ENCODE results near the gene BUD23.
"Not testable (repeated sequence)": the region's sequence is repeated elsewhere in the genome, so short reads cannot be mapped to it uniquely, and the experiment has no call there.

BUD23 gene

DNA sequence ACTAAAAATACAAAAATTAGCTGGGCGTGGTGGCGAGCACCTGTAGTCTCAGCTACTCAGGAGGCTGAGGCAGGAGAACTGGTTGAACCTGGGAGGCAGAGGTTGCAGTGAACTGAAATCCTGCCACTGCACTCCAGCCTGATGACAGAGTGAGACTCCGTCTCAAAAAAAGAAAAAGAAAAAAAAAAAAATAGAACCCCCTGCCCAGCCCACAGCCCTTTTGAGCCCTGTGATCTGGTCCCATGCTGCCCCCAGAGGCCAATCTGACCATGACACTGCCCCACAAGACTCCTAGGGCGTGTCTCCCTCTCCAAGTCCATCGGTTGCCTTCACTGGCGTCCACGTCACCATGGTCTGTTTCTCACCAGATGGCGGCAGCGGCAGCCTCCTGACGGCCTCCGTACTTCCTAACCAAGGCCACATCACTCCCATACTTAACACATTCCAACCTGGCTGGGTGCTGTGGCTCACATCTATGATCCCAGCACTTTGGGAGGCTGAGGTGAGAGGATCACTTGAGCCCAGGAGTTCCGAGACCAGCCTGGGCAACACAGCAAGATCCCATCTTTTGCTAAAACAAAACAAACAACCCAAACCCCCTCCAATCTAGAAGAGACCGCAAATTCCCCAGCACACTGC is 18.1 kb downstream of the BUD23 start:
- DNase-seq (ENCODE audit: low read depth) = no peak

DNA sequence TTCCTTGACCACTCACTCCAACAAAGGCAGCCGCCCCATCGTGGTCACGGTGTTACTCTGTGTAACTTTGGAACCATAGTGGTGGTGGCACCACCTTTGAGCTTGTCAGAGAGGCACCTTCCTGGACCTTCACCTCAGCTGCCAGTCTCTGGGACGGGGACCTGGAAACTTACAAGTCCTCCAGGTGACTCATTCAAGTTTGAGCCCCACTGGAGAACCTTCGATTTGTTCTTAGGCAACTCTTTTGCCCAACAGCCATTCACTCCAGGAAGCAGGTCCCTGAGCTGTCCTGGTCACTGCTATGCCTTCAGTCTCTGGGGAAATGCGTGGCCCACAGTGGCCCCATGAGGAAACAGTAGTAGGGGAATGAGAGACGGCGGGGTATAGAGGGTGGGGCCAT is 18.8 kb downstream of the BUD23 start:
- DNase-seq (ENCODE audit: low read depth) = no peak

DNA sequence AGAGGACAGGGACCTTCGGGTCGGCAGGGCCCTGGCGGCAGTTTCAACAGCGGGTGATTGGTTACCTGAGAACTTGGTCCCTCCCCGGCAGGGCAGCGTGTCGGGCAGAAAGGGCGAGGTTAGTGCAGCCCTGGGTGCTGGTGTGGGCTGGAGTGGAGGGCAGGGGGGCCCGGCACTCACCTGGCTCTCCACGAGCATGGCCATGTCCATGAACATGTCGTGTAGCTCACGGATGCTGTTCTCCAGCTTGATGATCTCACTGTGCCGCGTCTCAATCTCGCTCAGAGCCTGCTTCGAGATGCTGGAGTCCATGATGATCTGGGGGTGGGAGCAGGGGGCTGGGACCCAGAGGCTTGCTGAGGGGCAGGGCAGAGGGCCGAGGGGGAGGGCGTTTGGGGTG is 19.3 kb downstream of the BUD23 start:
- DNase-seq (ENCODE audit: low read depth) = no peak

DNA sequence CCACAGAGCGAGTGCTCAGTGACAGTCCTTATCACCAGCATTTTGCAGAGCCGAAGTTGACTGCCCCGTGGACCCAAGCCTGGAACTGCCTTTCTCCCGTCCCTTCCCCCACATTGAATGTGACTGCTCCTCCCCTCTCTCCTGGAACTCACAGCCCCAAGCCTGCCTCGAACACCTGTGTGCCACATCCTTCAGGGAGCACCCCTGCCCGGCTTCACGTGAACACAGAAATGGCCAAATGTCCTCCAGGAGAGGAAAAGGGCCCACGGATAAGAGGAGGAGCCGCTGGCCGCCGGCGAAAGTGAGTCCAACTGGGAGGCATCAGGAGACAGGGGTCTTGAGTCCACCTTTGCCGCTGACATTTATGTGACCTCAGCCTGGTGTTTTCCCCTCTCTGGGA is 19.8 kb downstream of the BUD23 start:
- DNase-seq (ENCODE audit: low read depth) = no peak

DNA sequence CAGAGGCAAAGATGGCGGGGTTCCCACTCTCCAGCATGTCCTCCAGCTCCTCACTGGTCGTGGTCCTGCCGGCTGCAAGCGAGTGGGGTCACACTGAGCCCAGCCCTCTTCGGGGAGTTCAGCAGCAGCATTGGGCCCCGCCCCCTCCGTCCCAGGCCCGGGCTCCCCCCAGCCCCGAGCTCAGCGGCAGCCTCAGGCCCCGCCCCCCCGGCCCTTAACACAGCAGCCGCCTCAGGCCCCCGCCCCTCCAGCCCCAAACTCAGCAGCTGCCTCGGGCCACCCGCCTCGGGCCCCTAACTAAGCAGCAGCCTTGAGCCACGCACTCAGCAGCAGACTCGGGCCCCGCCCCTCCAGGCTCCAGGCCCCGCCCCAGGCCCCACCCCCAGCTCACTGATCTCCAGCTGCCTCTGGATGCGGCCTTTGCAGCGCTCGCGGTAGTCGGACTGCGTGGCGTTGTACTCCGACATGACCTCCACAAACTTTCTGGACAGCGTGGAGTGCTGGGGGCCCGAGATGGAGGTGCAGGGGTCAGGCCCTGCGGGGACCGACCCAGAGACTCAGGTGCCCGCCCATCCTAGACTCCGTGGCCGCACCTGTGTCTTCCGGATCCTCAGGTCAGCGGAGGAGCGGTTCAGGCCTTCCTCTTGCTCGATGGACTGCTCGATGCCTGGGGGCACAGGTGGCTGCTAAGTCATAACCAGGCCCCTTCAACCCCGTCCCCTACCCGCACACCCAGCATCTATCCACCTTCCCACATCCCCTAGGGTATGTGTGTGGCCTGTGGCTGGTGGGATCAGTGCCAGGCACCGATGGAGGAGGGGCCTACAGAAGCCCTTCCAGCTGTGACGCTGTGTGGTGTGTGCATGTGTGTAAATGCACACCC is 20.6 kb downstream of the BUD23 start:
- DNase-seq (ENCODE audit: low read depth) = no peak

DNA sequence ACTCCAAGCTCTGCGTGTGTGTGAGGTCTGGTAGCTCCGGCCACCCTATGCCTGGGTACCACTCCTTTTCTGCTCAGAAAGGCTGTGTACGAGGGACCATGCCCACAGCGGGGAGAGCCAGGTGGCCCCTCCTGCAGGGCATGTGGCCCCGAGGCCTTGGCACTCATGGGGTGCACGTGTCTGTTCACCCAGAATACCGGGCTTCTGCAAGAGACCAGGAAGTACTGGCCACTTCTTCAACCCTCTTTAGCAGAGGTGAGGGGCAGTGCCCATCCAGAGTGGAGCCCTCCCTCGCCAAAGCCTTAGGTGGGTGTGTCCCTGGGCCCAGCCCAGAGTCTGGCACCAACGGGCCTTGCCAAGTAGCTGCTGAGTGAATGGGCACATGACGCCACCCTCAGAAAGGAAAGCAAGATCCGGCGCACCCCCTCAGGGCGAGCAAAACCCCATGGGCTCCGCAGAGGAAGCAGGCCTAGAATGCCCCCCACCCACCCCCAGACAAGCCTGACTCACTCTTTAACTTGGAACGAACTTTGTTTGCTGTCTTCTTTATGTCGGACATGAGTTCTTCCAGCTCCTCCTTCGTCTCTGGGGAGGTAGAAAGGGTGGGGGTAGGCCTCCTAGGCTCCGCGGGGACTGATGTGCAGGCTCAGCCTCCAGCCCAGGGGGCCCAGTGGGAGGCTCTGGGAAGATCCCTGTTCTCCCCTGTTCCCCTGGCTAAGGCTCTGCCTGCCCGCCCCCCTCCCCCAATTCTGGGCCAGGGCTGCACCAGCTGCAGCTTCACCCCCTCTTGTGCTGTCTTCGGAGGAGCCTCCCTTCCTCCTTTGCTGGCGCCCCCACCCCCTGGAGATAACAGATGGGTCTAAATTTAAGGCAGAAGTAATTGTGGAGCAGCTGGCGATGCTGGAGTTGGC is 21.5 kb downstream of the BUD23 start:
- no peak for DNase-seq (ENCODE audit: low read depth)

DNA sequence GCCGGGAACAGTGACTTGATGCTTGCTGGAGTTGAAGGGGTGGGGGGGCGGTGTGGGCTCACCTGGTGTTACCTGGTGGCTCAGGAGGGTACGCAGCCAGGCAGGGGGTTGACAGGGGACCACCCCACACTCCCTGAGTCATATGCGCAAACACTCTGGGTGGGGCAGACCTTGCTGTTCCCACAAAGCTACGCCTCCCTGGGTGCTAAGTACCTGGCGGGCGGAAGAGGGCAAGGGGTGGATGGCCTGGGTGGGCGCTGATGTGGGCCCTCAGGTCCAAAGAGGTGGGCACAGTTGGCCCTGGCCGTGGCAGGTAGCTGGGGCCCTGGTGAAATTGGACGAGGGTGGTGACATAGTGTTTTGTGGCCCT is 22.1 kb downstream of the BUD23 start:
- DNase-seq (ENCODE audit: low read depth) = no peak

DNA sequence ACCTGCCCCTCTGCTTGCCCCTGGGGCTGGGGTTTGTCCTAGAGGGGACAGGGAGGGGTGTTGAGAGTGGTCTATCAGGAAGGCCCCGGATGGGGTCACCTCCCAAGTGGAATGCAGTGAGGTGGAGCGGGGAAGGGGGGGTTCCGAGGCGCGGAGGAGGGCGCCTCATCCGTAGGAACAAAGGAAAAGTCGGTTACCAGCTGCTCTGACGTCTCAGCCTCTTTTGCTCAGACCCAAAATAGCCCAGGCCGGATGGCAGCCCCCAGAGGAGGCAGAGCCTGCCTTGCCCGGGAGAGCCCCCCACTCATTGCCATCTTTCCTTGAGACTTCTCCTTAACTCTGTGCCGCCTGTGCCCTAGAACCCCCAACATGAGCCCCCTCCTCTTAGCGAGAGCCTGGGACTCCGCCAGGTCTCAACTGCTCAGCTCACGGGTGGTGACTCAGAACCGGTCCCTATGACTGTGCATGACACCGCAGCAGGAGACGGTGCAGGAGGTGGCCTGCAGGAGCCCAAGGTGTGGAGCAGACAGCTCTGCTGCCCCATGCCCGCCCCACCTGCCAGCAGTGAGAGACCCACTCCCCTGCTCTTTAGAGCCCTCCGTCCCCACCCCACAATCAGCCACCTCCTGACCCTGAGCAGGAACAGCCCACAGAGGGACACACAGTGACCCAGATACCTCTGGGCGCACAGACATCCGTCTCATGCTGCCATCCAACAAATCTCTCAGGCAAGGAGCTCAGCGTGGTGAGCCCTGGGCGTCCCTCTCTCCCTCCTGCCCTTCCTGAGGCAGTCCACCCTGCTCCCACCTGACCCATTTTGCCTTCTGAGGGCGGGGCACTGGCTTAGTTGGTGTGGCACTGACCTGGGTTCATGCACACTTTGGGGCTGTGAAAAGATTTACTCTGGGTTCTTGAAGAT is 23.0 kb downstream of the BUD23 start:
- no peak for DNase-seq (ENCODE audit: low read depth)

DNA sequence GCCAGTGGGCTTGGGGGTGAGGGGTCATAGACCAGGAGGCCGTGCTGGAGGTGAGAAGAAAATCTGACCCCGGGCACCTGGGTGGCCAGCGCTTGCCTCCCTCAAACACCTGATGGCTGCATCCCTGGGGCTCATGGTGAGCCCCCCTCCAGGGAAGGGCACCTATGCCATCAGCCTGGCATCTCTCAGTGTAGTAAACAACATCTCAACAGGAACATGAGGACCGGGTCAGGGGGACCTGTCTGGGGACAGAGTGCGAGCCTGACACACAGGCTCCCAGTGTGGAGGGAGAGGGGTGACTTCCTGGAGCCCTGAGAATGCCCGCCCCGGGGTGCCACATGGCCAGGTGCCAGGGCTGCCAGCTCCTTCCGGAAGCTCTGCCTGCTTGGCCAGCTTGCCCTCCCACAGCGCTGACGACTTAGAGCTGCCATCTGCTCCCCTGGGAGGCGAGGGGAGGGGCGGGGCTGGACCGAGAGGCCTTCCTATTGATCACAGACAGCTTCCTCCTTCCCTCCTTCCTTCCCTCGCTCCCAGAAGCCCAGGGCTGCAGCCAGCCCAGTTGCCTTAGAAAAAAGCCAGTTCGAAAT is 23.7 kb downstream of the BUD23 start:
- no peak for DNase-seq (ENCODE audit: low read depth)

DNA sequence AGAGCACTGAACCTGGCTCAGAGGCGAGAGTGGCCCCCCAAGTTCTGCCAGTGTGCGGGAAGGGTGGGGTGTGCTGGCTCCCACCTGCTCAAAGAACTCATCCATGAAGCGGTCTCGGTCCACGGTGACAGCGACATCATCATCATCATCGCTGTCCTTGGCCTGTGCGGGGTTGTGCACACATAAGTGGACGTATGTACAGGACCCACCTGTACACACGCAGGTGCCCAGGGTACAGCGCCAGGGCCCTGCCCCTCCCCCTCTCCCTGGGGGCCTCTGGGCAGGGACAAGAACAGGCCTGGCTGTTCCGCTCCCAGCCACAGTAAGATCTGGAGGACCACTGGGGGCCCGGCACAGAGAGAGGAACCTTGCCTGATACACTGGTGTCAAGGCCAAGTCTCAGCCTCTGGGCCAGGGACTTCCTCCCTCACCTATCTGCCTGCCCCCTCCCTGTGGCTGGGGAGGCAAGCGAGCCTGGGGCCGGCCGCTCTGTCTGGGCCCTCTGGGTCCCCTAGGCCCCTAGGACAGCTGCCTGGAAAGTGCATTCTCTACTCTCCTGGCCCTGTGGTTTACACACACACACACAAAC is 25.7 kb downstream of the BUD23 start:
- no peak for DNase-seq (ENCODE audit: low read depth)

DNA sequence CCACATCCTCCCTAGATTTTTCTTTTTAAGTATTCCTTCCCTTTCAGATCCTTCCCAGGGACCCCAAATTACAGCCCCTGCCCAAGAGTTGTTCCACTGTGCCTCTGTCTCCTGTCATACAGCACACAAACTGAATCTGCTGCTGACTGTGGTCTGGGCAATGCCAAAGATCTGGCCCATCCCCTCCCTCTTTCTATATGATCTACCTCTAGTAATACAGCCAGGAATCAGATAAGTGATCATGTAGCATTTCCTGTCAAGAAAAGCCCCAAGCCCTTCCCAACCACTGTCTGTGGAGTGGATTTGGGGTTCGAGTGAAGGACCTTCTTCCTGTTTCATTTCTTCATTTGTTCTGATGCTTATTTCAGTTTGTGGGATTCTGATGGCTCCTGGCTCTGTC is 29.4 kb downstream of the BUD23 start:
- DNase-seq (ENCODE audit: low read depth) = no peak

DNA sequence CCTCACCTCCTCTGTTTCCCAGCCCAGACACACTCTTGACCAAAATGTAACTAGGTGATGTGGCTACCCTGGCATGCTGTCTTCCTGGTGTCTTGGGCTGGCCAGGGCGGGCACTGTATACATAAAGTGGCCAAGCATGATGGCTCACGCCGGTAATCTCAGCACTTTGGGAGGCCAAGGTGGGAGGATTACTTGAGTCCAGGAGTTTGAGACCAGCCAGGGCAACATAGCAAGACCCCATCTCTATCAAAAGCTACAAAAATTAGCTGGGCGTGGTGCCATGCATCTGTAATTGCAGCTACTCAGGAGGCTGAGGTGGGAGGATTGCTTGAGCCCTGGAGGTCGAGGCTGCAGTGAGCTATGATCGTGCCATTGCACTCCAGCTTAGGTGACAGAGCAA is 29.9 kb downstream of the BUD23 start:
- DNase-seq (ENCODE audit: low read depth) = not testable (repeated sequence)

DNA sequence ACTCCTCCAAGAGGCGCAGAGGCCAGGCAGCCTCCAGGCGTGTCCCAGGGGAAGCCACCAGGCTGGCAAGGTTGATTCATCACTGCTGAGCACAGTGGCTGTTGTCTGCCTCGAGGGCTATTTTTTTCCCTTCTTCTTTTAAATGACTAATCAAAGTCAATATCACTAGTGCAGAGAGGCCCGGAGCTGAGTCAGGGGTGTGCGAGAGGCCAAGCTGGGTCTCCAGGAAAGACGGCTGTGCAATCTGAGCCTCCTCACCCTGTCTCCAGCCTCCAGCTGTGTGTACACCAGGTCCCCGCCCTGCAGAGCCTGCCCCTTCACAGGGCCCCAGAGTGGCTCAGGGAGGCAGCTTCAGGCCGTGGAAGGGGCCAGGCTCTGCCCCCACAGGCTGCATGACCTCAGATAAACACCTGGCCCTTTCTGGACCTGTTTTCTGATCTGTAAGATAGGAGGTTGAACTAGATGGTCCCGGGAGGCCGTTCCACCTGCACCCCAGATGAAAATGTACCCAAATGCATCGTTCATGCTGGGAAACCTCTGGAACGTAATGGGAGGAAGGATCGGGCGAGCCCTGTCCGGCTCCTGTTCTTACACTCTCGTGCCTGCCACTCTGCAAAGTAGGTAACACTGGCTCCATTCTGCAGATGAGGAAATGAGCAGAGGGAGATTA is 32.4 kb downstream of the BUD23 start:
- DNase-seq (ENCODE audit: low read depth) = no peak

DNA sequence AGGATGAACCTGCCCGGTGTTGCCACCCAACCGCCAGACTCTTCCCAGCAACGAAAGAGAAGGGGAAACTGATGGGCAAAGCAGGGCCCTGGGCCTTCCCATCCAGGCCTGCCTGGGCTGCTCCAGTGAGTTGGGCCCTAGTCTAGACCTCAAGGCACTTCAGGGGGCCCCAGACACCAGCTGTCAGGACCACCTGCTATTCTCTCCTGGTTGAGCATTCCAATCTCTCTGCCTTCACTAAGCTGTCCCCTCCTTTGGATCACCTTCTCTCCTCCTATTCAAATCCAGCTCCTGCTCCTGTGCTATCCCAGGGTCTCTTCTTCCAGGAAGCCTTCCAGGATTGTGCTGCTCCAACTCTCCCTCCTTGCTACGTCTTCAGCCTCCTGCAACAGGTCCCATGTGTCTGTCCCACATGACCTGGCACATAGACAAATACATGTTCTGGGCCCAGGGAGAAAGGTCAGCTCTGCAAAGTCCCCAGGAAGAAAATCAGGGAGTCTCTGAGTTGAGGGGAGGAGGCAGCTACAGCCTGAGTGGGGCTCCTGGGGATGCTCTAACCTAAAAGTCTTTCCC is 33.0 kb downstream of the BUD23 start:
- no peak for DNase-seq (ENCODE audit: low read depth)

DNA sequence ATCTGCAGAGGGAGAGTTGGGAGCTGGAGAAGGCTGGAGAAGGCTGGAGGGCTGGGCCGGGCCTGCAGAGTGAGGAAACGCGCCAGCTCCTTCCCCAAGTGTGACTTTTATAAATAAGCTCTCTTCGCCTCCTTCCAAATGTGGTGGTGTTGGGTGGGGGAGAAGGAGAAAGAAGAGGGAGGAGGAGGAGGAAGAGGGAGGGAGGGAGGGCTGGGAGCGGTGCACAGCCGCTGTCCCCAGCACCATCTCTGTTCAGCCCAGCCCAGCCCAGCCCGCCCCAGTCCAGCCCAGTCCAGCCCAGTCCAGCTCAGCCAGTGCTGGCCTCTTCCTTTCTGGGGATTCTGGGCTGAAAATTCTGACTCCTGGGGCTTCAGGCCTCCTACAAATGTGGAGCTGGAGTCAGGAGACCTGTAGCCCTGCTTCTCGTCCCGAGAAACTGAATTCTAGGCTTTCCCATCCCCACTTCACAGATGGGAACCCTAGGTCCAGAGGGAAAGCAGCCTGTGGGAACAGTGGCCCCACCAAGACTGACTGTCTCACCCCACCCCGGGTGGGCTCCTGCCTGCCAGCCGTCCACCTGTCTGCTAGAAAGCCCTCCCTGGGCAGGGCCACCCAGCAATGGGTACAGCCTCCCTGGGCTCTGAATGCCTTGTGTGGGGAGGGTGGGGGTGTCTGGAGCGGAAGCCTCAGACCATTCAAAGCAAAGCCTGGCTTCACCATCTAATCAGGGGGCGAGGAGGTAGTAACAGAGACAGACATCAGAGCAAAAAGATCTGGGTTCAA is 33.8 kb downstream of the BUD23 start:
- no peak for DNase-seq (ENCODE audit: low read depth)

DNA sequence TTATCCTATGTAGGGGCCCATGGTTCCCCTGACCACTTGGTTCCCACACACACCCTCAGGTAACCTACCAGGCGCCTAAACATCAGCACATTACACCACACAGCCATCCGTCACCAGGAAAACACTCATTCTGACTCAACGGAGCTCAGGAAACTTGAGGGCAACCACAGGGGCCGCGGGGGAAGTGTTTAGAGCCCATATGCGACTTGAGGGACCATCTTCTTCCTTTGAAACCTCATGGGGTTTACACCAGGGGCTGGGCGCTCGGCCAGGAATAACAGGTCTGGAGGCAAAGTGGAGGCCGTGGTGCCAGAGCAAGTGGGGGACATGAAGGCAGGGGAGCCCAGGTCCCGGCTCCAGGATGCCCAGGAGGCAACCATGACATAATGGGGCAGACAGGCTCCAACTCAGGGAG is 34.6 kb downstream of the BUD23 start:
- DNase-seq (ENCODE audit: low read depth) = peak; percentile 60

DNA sequence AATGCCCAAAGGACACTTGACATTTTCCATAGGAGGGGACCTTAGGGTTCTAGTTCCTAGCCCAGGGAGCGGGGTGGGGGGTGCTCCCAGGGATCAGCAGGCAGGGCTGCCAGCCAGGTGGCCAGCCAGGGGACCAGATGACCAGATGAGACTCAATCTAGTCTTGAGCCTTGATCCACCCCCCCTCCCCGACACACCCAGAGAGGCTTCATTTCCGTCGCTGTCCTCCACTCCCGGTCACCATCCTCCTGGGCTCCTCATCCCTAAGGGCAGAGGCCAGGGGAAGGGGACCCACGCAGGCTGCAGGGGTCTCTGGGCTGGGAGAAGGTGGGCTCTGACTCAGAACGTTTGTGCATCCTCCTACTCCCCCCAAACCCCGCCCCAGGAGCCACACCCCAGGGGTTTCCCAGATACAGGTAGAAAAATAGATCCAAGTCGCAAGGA is 35.1 kb downstream of the BUD23 start:
- no peak for DNase-seq (ENCODE audit: low read depth)

DNA sequence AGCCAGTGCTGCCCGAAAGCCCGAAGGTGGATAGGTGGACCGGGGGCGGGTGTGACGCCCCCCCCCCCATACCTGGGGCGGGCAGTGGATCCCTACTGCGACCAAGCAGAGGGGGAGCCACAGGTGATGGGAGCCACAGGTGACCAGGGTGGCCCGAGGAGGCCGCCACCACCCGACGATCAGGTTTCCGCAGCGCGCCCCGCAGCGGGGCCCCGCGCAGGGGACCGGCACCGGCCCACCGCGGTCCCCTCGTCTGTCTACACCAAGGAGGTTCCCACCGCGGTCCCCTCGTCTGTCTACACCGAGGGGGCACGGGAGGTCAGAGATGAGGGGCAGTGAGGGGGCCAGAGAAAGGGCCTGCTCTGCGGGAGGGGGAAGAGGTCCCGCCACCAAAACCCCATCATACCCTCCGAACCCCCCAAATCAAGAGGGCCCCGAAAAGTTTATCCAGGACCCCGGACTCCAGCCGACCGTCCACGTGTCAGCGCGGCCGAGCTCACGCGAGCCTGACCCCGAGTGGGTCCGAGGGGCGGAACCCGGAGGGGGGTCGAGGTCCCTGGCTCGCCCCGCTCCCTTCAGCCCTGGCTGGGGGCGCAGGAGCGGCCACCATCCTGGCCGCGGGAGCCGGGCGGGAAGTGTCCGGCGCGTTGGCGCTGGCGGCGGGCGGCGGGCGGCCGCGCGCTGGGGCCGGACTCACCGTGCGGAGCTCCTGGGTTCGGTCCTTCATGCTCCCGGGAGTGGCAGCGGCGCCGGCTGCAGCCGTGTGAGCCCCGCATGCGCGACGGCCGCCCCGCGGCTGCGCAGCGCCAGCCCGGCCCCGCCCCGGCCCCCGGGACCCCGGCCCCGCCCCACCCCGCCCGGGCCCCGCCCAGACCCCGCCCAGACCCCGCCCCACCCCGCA is 35.8 kb downstream of the BUD23 start, which contains the start of gene STX1A:
TSS of gene STX1A (minus strand) at position 765 of the 901 bp plus-strand sequence. CDS start at position 727, 38 bp downstream.
- DNase-seq (ENCODE audit: low read depth) = peak; percentile 55

Data from activated T-cell treated with anti-CD3 and anti-CD28 coated beads for 1 hour (primary cell).